K562 (cell line): ENCODE data around the gene SLC30A4. TPM values are rescaled to one million over a fixed set of nuclear protein-coding genes. Genes with fewer than 3 reads are reported as not detected.

Experiments used
- ATF1 ChIP-seq, 2 experiments: fragments of 450-650 bp in 1 of 2; IDR thresholded peaks; 2 replicates each; pipeline ENCODE4 v1.6.1; 2016; ENCODE audit warnings: missing compliant biosample characterization in 1 of 2, missing genetic modification characterization in 1 of 2
- BRF1 ChIP-seq: IDR thresholded peaks from 3 replicates; pipeline ENCODE4 v1.6.1; 2011; ENCODE audit warnings: borderline replicate concordance, mild to moderate bottlenecking; ENCODE audit not compliant: insufficient read length; ENCODE audit errors: extremely low read depth
- CSDE1 ChIP-seq, 2 experiments: fragments of 450-650 bp; IDR thresholded peaks; 2 replicates each; pipeline ENCODE4 v1.6.1; 2016; ENCODE audit warnings: mild to moderate bottlenecking in 1 of 2
- HDAC2 ChIP-seq: fragments of 450-650 bp; IDR thresholded peaks from 2 replicates; pipeline ENCODE4 v1.6.1; 2016; ENCODE audit warnings: mild to moderate bottlenecking
- KDM2B ChIP-seq: fragments of 250-450 bp; sonication (Bioruptor Pico); IDR thresholded peaks from 2 replicates; pipeline ENCODE4 v1.8.0; 2021; ENCODE audit warnings: mild to moderate bottlenecking, moderate library complexity
- NR3C1 ChIP-seq: sonication (generic); formaldehyde crosslinking; IDR thresholded peaks from 2 replicates; pipeline ENCODE4 v1.8.1; 2022; ENCODE audit warnings: missing genetic modification reagents
- NRF1 ChIP-seq, 2 experiments: fragments of 450-650 bp; IDR thresholded peaks in 1 of 2; conservative IDR thresholded peaks in 1 of 2; 2 replicates each; pipeline ENCODE4 v1.6.1; 2014; ENCODE audit warnings: mild to moderate bottlenecking in 2 of 2
- POLR2B ChIP-seq: fragments of 450-650 bp; IDR thresholded peaks from 2 replicates; pipeline ENCODE4 v1.6.1; 2018; ENCODE audit warnings: low read depth; ENCODE audit not compliant: partially characterized antibody
- SETDB1 ChIP-seq: IDR thresholded peaks from one replicate; pipeline ENCODE4 v1.6.1; 2012; ENCODE audit warnings: low read length, control low read depth, inconsistent platforms
- TAF7 ChIP-seq: fragments of 450-650 bp; IDR thresholded peaks from 2 replicates; pipeline ENCODE4 v1.6.1; 2016; ENCODE audit warnings: missing genetic modification characterization, missing compliant biosample characterization
- ZNF124 ChIP-seq: sonication (generic); formaldehyde crosslinking; IDR thresholded peaks from 2 replicates; pipeline ENCODE4 v1.8.1; 2022; ENCODE audit warnings: missing genetic modification reagents
- ZNF134 ChIP-seq: fragments of 250-450 bp; sonication (Bioruptor Pico); conservative IDR thresholded peaks from 2 replicates; pipeline ENCODE4 v1.4.0; 2020
- ZNF232 ChIP-seq: sonication (generic); formaldehyde crosslinking; IDR thresholded peaks from 2 replicates; pipeline ENCODE4 v1.8.0; 2022; ENCODE audit warnings: mild to moderate bottlenecking, missing genetic modification reagents
- ZNF253 ChIP-seq: fragments of 250-450 bp; sonication (Bioruptor Pico); conservative IDR thresholded peaks from 2 replicates; pipeline ENCODE4 v1.6.1; 2021; ENCODE audit warnings: mild to moderate bottlenecking
- ZNF707 ChIP-seq: fragments of 250-450 bp; sonication (Bioruptor Pico); conservative IDR thresholded peaks from 2 replicates; pipeline ENCODE4 v1.8.0; 2022; ENCODE audit warnings: inconsistent platforms, mild to moderate bottlenecking, moderate library complexity
- polyA plus RNA-seq, 8 experiments: library from polyadenylated mRNA; depleted of rRNA in 4 of 8; stranded (reverse) in 5 of 8; unstranded in 3 of 8; fragments of >200 nt; fragmentation: Nextera tagmentation in 2 of 8; fragmentation: Illumina TruSeq in 1 of 8; extraction: Ambion mirVana in 2 of 8; extraction: Trizol in 1 of 8; gene quantifications; 2 replicates each; pipeline versions ENCODE4 v1.2.1 to v1.2.3, GENCODE V29; 2011 to 2014; ENCODE audit warnings: inconsistent platforms in 1 of 8, missing spikeins in 1 of 8
- total RNA-seq, 7 experiments: library from RNA; depleted of rRNA in 6 of 7; stranded (reverse); fragments of >200 nt in 6 of 7; fragmentation: Illumina TruSeq in 2 of 7; extraction: Trizol in 2 of 7; gene quantifications; 2 replicates each; pipeline versions ENCODE4 v1.2.1 to v1.2.3, GENCODE V29; 2011 to 2021; ENCODE audit warnings: low replicate concordance in 1 of 7
- TF ChIP-seq, protein P1 (sequence below): fragments of 450-650 bp; IDR thresholded peaks from 2 replicates; pipeline ENCODE4 v1.6.1; 2017; ENCODE audit warnings: antibody characterized with exemption
- TF ChIP-seq, protein P2 (sequence below): sonication (generic); formaldehyde crosslinking; IDR thresholded peaks from 2 replicates; pipeline ENCODE4 v1.5.0; 2020; ENCODE audit warnings: missing genetic modification reagents
- TF ChIP-seq, protein P3 (sequence below): fragments of 250-450 bp; sonication (Bioruptor Pico); IDR thresholded peaks from 2 replicates; pipeline ENCODE4 v1.4.0; 2020
- TF ChIP-seq, protein P4 (sequence below), 2 experiments: fragments of 450-650 bp; IDR thresholded peaks; 2 replicates each; pipeline ENCODE4 v1.6.1; 2016

Gene SLC30A4
- total and polyA plus RNA-seq, 9 of the 15 experiments (the other 6 are each of a cell fraction or from before 2014, with no cell fraction given): 0.21 to 0.73 (median 0.36) TPM

DNA sequence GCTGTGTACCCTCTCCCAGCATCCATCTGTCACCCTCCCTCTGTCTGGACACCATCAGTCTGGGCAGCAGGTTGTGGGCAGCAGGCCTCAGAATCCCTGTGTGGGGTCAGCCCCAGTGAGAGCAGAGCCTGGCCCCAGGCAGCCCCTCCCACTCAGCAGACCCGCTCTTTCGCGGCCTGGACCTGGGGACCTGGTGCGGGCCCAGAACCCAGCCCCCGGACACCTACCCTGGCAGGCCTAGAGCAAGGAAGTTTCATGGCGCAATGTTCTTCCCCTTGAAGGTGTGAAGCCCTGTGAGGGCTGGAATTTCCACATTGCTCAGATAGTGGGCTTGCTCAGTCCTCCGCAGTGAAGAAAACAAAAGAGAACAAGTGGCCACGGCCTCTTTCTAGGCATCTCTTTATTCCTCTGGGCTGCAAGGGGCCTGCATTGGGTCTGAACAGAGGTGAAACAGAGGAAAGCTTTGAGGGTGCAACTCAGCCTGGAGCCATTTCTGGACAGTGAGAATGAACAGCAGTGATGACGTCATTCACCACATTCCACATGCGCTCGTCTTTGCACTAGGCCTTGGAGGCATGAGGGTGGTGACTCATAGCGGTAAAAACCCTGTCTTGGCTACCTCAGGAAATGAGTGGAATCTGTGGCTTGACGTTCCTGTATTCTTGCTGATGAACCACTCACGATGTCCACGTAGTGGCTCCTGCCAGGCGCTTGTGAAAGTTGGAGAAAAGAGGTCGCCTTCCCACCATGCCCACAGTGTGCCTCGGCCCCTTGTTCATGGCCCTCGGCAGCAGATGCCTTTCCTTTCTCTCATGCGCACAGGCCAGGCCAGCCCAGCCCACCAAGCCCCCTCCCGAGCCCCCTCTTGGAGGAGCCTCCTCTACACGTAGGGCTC lies 66.1 kb downstream of the SLC30A4 start (continued):
- TF ChIP-seq, protein P1, sequence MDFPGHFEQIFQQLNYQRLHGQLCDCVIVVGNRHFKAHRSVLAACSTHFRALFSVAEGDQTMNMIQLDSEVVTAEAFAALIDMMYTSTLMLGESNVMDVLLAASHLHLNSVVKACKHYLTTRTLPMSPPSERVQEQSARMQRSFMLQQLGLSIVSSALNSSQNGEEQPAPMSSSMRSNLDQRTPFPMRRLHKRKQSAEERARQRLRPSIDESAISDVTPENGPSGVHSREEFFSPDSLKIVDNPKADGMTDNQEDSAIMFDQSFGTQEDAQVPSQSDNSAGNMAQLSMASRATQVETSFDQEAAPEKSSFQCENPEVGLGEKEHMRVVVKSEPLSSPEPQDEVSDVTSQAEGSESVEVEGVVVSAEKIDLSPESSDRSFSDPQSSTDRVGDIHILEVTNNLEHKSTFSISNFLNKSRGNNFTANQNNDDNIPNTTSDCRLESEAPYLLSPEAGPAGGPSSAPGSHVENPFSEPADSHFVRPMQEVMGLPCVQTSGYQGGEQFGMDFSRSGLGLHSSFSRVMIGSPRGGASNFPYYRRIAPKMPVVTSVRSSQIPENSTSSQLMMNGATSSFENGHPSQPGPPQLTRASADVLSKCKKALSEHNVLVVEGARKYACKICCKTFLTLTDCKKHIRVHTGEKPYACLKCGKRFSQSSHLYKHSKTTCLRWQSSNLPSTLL: no peak
- TF ChIP-seq, protein P2, sequence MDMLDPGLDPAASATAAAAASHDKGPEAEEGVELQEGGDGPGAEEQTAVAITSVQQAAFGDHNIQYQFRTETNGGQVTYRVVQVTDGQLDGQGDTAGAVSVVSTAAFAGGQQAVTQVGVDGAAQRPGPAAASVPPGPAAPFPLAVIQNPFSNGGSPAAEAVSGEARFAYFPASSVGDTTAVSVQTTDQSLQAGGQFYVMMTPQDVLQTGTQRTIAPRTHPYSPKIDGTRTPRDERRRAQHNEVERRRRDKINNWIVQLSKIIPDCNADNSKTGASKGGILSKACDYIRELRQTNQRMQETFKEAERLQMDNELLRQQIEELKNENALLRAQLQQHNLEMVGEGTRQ (CRISPR knock-in tag): no peak
- TF ChIP-seq NRF1 (conservative IDR thresholded peaks at IDR 0.05 in 1 of 2, IDR thresholded peaks at IDR 0.05 in 1 of 2) (peak; percentile 36 to 65; a peak in 3 of 4 replicates), ZNF134 (no peak), NR3C1 (no peak), HDAC2 (no peak), TAF7 (tag) (no peak), ATF1 (CRISPR knock-in tag; IDR thresholded peaks at IDR 0.05) (peak; percentile 64), ATF1 (tag; IDR thresholded peaks at IDR 0.05) (peak; percentile 98), ZNF707 (CRISPR knock-in tag) (no peak), ZNF232 (CRISPR knock-in tag) (no peak), ZNF253 (CRISPR knock-in tag) (no peak), ZNF124 (CRISPR knock-in tag) (no peak), CSDE1 (IDR thresholded peaks at IDR 0.05) (no peak), POLR2B (no peak), KDM2B (no peak), BRF1 (no peak), SETDB1 (no peak)
- TF ChIP-seq, protein P3, sequence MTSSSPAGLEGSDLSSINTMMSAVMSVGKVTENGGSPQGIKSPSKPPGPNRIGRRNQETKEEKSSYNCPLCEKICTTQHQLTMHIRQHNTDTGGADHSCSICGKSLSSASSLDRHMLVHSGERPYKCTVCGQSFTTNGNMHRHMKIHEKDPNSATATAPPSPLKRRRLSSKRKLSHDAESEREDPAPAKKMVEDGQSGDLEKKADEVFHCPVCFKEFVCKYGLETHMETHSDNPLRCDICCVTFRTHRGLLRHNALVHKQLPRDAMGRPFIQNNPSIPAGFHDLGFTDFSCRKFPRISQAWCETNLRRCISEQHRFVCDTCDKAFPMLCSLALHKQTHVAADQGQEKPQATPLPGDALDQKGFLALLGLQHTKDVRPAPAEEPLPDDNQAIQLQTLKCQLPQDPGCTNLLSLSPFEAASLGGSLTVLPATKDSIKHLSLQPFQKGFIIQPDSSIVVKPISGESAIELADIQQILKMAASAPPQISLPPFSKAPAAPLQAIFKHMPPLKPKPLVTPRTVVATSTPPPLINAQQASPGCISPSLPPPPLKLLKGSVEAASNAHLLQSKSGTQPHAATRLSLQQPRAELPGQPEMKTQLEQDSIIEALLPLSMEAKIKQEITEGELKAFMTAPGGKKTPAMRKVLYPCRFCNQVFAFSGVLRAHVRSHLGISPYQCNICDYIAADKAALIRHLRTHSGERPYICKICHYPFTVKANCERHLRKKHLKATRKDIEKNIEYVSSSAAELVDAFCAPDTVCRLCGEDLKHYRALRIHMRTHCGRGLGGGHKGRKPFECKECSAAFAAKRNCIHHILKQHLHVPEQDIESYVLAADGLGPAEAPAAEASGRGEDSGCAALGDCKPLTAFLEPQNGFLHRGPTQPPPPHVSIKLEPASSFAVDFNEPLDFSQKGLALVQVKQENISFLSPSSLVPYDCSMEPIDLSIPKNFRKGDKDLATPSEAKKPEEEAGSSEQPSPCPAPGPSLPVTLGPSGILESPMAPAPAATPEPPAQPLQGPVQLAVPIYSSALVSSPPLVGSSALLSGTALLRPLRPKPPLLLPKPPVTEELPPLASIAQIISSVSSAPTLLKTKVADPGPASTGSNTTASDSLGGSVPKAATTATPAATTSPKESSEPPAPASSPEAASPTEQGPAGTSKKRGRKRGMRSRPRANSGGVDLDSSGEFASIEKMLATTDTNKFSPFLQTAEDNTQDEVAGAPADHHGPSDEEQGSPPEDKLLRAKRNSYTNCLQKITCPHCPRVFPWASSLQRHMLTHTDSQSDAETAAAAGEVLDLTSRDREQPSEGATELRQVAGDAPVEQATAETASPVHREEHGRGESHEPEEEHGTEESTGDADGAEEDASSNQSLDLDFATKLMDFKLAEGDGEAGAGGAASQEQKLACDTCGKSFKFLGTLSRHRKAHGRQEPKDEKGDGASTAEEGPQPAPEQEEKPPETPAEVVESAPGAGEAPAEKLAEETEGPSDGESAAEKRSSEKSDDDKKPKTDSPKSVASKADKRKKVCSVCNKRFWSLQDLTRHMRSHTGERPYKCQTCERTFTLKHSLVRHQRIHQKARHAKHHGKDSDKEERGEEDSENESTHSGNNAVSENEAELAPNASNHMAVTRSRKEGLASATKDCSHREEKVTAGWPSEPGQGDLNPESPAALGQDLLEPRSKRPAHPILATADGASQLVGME (CRISPR knock-in tag): no peak
- TF ChIP-seq, protein P4, sequence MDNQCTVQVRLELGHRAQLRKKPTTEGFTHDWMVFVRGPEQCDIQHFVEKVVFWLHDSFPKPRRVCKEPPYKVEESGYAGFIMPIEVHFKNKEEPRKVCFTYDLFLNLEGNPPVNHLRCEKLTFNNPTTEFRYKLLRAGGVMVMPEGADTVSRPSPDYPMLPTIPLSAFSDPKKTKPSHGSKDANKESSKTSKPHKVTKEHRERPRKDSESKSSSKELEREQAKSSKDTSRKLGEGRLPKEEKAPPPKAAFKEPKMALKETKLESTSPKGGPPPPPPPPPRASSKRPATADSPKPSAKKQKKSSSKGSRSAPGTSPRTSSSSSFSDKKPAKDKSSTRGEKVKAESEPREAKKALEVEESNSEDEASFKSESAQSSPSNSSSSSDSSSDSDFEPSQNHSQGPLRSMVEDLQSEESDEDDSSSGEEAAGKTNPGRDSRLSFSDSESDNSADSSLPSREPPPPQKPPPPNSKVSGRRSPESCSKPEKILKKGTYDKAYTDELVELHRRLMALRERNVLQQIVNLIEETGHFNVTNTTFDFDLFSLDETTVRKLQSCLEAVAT (IDR thresholded peaks at IDR 0.05): peak in 1 of 2 experiments; percentile 59; a peak in 1 of 4 replicates
